CD4-positive, alpha-beta T cell treated with Interferon alpha-2 for 1 hour (primary cell): Measurements from ENCODE around the gene FAM9A.
A peak's percentile ranks its signal among the peaks of the same experiment; 100 is the strongest.

ENCODE experiments used
- DNase-seq, 2 donors: peaks; one replicate each; pipeline ENCODE4 v3.0.0-alpha.2; 2020 to 2022

FAM9A gene

GRCh38 chrX:8801041-8801599 lies at the start of gene FAM9A:
Gene FAM9A (minus strand): TSS chrX:8801383. CDS start chrX:8800171, 1,212 bp downstream.
- DNase-seq = no peak

- no peak for DNase-seq
These were observed 49.3 kb upstream of the FAM9A start for GRCh38 chrX:8850478-8850877.

- no peak for DNase-seq
These were observed 48.8 kb upstream of the FAM9A start for GRCh38 chrX:8849945-8850344.

- no peak for DNase-seq
These were observed 48.3 kb upstream of the FAM9A start for GRCh38 chrX:8849458-8849857.

GRCh38 chrX:8848911-8849310 lies 47.7 kb upstream of the FAM9A start:
- no peak for DNase-seq

- no peak for DNase-seq
These were observed 47.3 kb upstream of the FAM9A start for GRCh38 chrX:8848441-8848840.

GRCh38 chrX:8847360-8847759 lies 46.2 kb upstream of the FAM9A start:
- no peak for DNase-seq

- DNase-seq = no peak
These were observed 45.1 kb upstream of the FAM9A start for GRCh38 chrX:8846266-8846665.

GRCh38 chrX:8845469-8845868 lies 44.3 kb upstream of the FAM9A start:
- no peak for DNase-seq

- no peak for DNase-seq
These were observed 43.9 kb upstream of the FAM9A start for GRCh38 chrX:8845060-8845459.

- DNase-seq = no peak
These were observed 43.0 kb upstream of the FAM9A start for GRCh38 chrX:8844157-8844556.

GRCh38 chrX:8841911-8842310 lies 40.7 kb upstream of the FAM9A start:
- no peak for DNase-seq

GRCh38 chrX:8834392-8834791 lies 33.2 kb upstream of the FAM9A start:
- DNase-seq = no peak

- no peak for DNase-seq
These were observed 31.6 kb upstream of the FAM9A start for GRCh38 chrX:8832582-8833378.

GRCh38 chrX:8823698-8824097 lies 22.5 kb upstream of the FAM9A start:
- DNase-seq = no peak

- DNase-seq = no peak
These were observed 20.8 kb upstream of the FAM9A start for GRCh38 chrX:8822002-8822401.

- no peak for DNase-seq
These were observed 19.8 kb upstream of the FAM9A start for GRCh38 chrX:8820910-8821527.

- DNase-seq = peak in 1 of 2 donors; percentile 42
These were observed 14.4 kb upstream of the FAM9A start for GRCh38 chrX:8815460-8816065.

GRCh38 chrX:8813036-8813435 lies 11.9 kb upstream of the FAM9A start:
- no peak for DNase-seq

- no peak for DNase-seq
These were observed 10.4 kb upstream of the FAM9A start for GRCh38 chrX:8811611-8812010.

GRCh38 chrX:8808661-8809060 lies 7.5 kb upstream of the FAM9A start:
- DNase-seq = no peak

- DNase-seq = no peak
These were observed 4.8 kb upstream of the FAM9A start for GRCh38 chrX:8805974-8806373.

- DNase-seq = no peak
These were observed 3.9 kb upstream of the FAM9A start for GRCh38 chrX:8805046-8805445.

- DNase-seq = no peak
These were observed 2.1 kb upstream of the FAM9A start for GRCh38 chrX:8803326-8803725.
